ENCODE measurements around the gene PHLDB3.

Gene PHLDB3

GRCh38 chr19:43503501-43504425 lies 783 bp downstream of the PHLDB3 start:
- Histone ChIP-seq H3K4me3 (ENCODE audit: low read length) (peak overlapping the region; percentile 76), H3K27me3 (ENCODE audit: control insufficient read depth, low read length) (no peaks in the 10 kb centered on the region), H3K4me1 (ENCODE audit: control insufficient read depth, low read length) (peaks cover 15% of the 10 kb centered on the region), H3K9me2 (replicated peaks; ENCODE audit: control insufficient read depth, low read length) (no peaks in the 10 kb centered on the region), H3K79me2 (ENCODE audit: control insufficient read depth, low read length) (no peaks in the 10 kb centered on the region), H4K20me1 (ENCODE audit: control insufficient read depth, insufficient read depth, low read depth, low read length) (no peaks in the 10 kb centered on the region), H3K27ac (ENCODE audit: low read depth, low read length) (no peak overlapping the region), H3F3A (ENCODE audit: control insufficient read depth, insufficient read depth) (peaks cover 2% of the 10 kb centered on the region; the same call in 1 of the 2 replicates), H3K4me2 (ENCODE audit: low read length) (peak overlapping the region; percentile 79), H3K9me3 (ENCODE audit: control insufficient read depth, insufficient read depth, low read length) (no peaks in the 10 kb centered on the region), H3K36me3 (ENCODE audit: control insufficient read depth, low read length) (no peaks in the 10 kb centered on the region)
- TF ChIP-seq EZH2phosphoT487 (IDR thresholded peaks at IDR 0.05; ENCODE audit: borderline replicate concordance, low read length) (no peak), CTCF (IDR thresholded peaks at IDR 0.05; ENCODE audit: low read depth, low read length, poor library complexity, severe bottlenecking) (no peak)

GRCh38 chr19:43502419-43502976 lies 2.0 kb downstream of the PHLDB3 start:
- Histone ChIP-seq H3K79me2 (ENCODE audit: control insufficient read depth, low read length) (no peaks in the 10 kb centered on the region), H3K9me3 (ENCODE audit: control insufficient read depth, insufficient read depth, low read length) (no peaks in the 10 kb centered on the region), H3K9me2 (replicated peaks; ENCODE audit: control insufficient read depth, low read length) (no peaks in the 10 kb centered on the region), H3K4me3 (ENCODE audit: low read length) (no peak overlapping the region), H3K36me3 (ENCODE audit: control insufficient read depth, low read length) (no peaks in the 10 kb centered on the region), H4K20me1 (ENCODE audit: control insufficient read depth, insufficient read depth, low read depth, low read length) (no peaks in the 10 kb centered on the region), H3K4me1 (ENCODE audit: control insufficient read depth, low read length) (peaks cover 15% of the 10 kb centered on the region), H3K27ac (ENCODE audit: low read depth, low read length) (no peak overlapping the region), H3F3A (ENCODE audit: control insufficient read depth, insufficient read depth) (peaks cover 2% of the 10 kb centered on the region; the same call in 1 of the 2 replicates), H3K4me2 (ENCODE audit: low read length) (peak overlapping the region; percentile 79), H3K27me3 (ENCODE audit: control insufficient read depth, low read length) (no peaks in the 10 kb centered on the region)
- TF ChIP-seq CTCF (IDR thresholded peaks at IDR 0.05; ENCODE audit: low read depth, low read length, poor library complexity, severe bottlenecking): no peak
- no peak for TF ChIP-seq EZH2phosphoT487 (IDR thresholded peaks at IDR 0.05; ENCODE audit: borderline replicate concordance, low read length)

- Histone ChIP-seq H3K79me2 (ENCODE audit: control insufficient read depth, low read length) (no peaks in the 10 kb centered on the region), H3K4me3 (ENCODE audit: low read length) (no peak overlapping the region), H3K27ac (ENCODE audit: low read depth, low read length) (no peak overlapping the region), H3K9me3 (ENCODE audit: control insufficient read depth, insufficient read depth, low read length) (no peaks in the 10 kb centered on the region), H4K20me1 (ENCODE audit: control insufficient read depth, insufficient read depth, low read depth, low read length) (no peaks in the 10 kb centered on the region), H3K4me2 (ENCODE audit: low read length) (no peak overlapping the region), H3K27me3 (ENCODE audit: control insufficient read depth, low read length) (no peaks in the 10 kb centered on the region), H3K9me2 (replicated peaks; ENCODE audit: control insufficient read depth, low read length) (no peaks in the 10 kb centered on the region), H3K4me1 (ENCODE audit: control insufficient read depth, low read length) (peaks cover 15% of the 10 kb centered on the region), H3K36me3 (ENCODE audit: control insufficient read depth, low read length) (no peaks in the 10 kb centered on the region), H3F3A (ENCODE audit: control insufficient read depth, insufficient read depth) (peaks cover 2% of the 10 kb centered on the region; the same call in 1 of the 2 replicates)
- no peak for TF ChIP-seq CTCF (IDR thresholded peaks at IDR 0.05; ENCODE audit: low read depth, low read length, poor library complexity, severe bottlenecking)
- no peak for TF ChIP-seq EZH2phosphoT487 (IDR thresholded peaks at IDR 0.05; ENCODE audit: borderline replicate concordance, low read length)
Measured at GRCh38 chr19:43501661-43502418, 2.7 kb downstream of the PHLDB3 start.

All from DOHH2 (cell line).